Naive thymus-derived CD8-positive, alpha-beta T cell (primary cell): Measurements from ENCODE around the gene LRRTM2. TPM values are rescaled to one million over a fixed set of nuclear protein-coding genes. Genes with fewer than 3 reads are reported as not detected.
"Not testable (repeated sequence)": the region's sequence is repeated elsewhere in the genome, so short reads cannot be mapped to it uniquely, and the experiment has no call there.

Experiments
- ATAC-seq, 2 donors: fragments of 150-1000 bp; cut with Tn5 transposase in 1 of 2; sonication (Bioruptor Pico), chemical (Tn5 transposase) in 1 of 2; 1 replicate in 1 of 2; 2 replicates in 1 of 2; pipeline ENCODE4 v1.10.0; 2021; ENCODE audit warnings: mild to moderate bottlenecking in 2 of 2, moderate library complexity in 2 of 2
- POLR2A ChIA-PET: fragments of 350-600 bp; sonication (Branson Sonifier 250); formaldehyde crosslinking; loops from one replicate; lab custom pipeline; 2021; ENCODE audit warnings: antibody characterized with exemption; lab: Charles Lee
- DNase-seq, 10 donors: peaks; one replicate each; pipeline versions ENCODE4 v3.0.0 to v3.0.0-alpha.2; 2020 to 2022
- H3K27ac Mint-ChIP-seq, 10 donors: one replicate each; pipeline ENCODE4 v1.8.0; 2020 to 2022; ENCODE audit warnings: mild to moderate bottlenecking in 10 of 10, mixed read lengths in 10 of 10, moderate library complexity in 4 of 10, inconsistent platforms in 1 of 10
- H3K27me3 Mint-ChIP-seq, 5 donors: one replicate each; pipeline ENCODE4 v1.8.0; 2021 to 2022; ENCODE audit warnings: mixed read lengths in 5 of 5
- H3K36me3 Mint-ChIP-seq, 3 donors: one replicate each; pipeline ENCODE4 v1.8.0; 2020 to 2022; ENCODE audit warnings: mixed read lengths in 3 of 3, mild to moderate bottlenecking in 2 of 3, inconsistent platforms in 1 of 3
- H3K4me1 Mint-ChIP-seq, 4 donors: one replicate each; pipeline ENCODE4 v1.8.0; 2021 to 2022; ENCODE audit warnings: mixed read lengths in 4 of 4
- H3K4me3 Mint-ChIP-seq, 10 donors: one replicate each; pipeline ENCODE4 v1.8.0; 2020 to 2022; ENCODE audit warnings: mild to moderate bottlenecking in 10 of 10, mixed read lengths in 10 of 10, moderate library complexity in 6 of 10, inconsistent platforms in 1 of 10
- H3K9me3 Mint-ChIP-seq, 9 donors: one replicate each; pipeline ENCODE4 v1.8.0; 2020 to 2022; ENCODE audit warnings: mixed read lengths in 9 of 9, mild to moderate bottlenecking in 3 of 9, inconsistent platforms in 1 of 9, moderate library complexity in 1 of 9
- polyA plus RNA-seq, 3 donors: library from polyadenylated mRNA; unstranded; fragments of 300-500 nt; fragmentation: Illumina TruSeq; gene quantifications; one replicate each; pipeline ENCODE4 v1.2.3, GENCODE V29; 2021
- total RNA-seq, 8 experiments: library from RNA in 2 of 8; stranded (reverse) in 2 of 8; gene quantifications; one replicate each; pipeline ENCODE4 v1.2.3 and lab custom pipeline; 2021 to 2026

Gene LRRTM2
- total and polyA plus RNA-seq, 5 experiments from 2014 or later, result not detected

DNA sequence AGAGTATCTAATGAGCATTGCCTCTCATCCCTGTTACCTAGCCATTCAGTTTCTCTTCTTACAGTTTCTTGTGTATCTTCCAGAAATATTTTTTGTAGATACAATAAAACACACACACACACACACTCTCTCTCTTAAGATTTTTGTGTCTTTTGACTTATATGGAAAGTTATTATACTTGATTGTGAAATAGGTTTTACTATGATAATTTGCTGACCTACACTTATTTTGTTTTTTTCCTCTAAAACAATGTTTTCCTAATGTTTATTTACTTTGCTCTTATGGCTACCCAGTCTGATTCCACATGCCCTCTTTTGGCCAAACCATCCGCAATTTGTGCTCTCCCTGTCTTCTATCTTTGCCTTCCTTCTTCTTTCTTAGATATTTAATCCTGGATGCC lies 25.3 kb downstream of the LRRTM2 start:
- H3K27ac Mint-ChIP-seq, result no peak overlapping the region
- POLR2A ChIA-PET, result no interaction called here

GRCh38 chr5:138849439-138849838 lies 25.7 kb downstream of the LRRTM2 start:
- DNase-seq, result no peak
- H3K4me1 Mint-ChIP-seq, result peaks cover 0 to 18% (median 3%) of the 10 kb centered on the region in 4 donors
- no peak for ATAC-seq
- POLR2A ChIA-PET, result no interaction called here
- no peak overlapping the region for H3K27ac Mint-ChIP-seq
- H3K27me3 Mint-ChIP-seq, result peaks cover 0 to 12% (median 9%) of the 10 kb centered on the region in 5 donors
- H3K4me3 Mint-ChIP-seq, result no peak overlapping the region
- H3K36me3 Mint-ChIP-seq, result no peaks in the 10 kb centered on the region
- H3K9me3 Mint-ChIP-seq, result no peaks in the 10 kb centered on the region

More for the DNA sequence above, 25.3 kb downstream of the LRRTM2 start:
- no peak for DNase-seq
- Mint-ChIP-seq H3K36me3 (no peaks in the 10 kb centered on the region), H3K4me3 (no peak overlapping the region), H3K27me3 (peaks cover 0 to 12% (median 9%) of the 10 kb centered on the region in 5 donors), H3K4me1 (peaks cover 0 to 20% (median 3%) of the 10 kb centered on the region in 4 donors), H3K9me3 (no peaks in the 10 kb centered on the region)
- ATAC-seq, result no peak

- Mint-ChIP-seq H3K36me3 (no peaks in the 10 kb centered on the region), H3K27ac (no peak overlapping the region), H3K27me3 (peaks cover 0 to 11% (median under 1%) of the 10 kb centered on the region in 5 donors), H3K9me3 (no peaks in the 10 kb centered on the region), H3K4me1 (peaks cover 0 to 7% (median 1%) of the 10 kb centered on the region in 4 donors), H3K4me3 (no peak overlapping the region)
- ATAC-seq (no peak), DNase-seq (no peak)
- POLR2A ChIA-PET, result no interaction called here
Observed at GRCh38 chr5:138844812-138845513, 30.2 kb downstream of the LRRTM2 start.

DNA sequence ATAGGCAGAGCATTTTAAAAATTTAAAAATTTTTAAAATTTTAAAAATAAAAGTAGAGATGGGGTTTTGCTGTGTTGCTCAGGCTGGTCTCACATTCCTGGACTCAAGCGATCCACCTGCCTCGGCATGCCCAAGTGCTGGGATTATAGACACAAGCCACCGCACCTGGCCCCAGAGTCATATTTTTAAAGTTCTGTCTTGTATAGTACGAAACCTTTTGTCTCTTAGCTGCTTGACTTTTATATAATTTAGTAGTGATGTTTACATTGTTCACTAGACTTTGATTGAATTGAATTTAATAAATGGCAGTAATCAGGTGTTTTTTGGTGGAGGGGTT lies 31.0 kb downstream of the LRRTM2 start:
- H3K4me1 Mint-ChIP-seq, result peaks cover 0 to 4% (median 1%) of the 10 kb centered on the region in 4 donors

GRCh38 chr5:138843316-138844124 lies 31.6 kb downstream of the LRRTM2 start:
- no peak for DNase-seq
- H3K4me3 Mint-ChIP-seq, result no peak overlapping the region
- no peak for ATAC-seq
- no peaks in the 10 kb centered on the region for H3K36me3 Mint-ChIP-seq
- H3K27me3 Mint-ChIP-seq, result peaks cover 0 to 15% (median 2%) of the 10 kb centered on the region in 5 donors
- H3K4me1 Mint-ChIP-seq, result peaks cover 0 to 4% (median 1%) of the 10 kb centered on the region in 4 donors
- H3K27ac Mint-ChIP-seq, result no peak overlapping the region
- POLR2A ChIA-PET, result no interaction called here
- H3K9me3 Mint-ChIP-seq, result no peaks in the 10 kb centered on the region

More for the DNA sequence above, 31.0 kb downstream of the LRRTM2 start:
- no peak overlapping the region for H3K27ac Mint-ChIP-seq
- H3K4me3 Mint-ChIP-seq, result no peak overlapping the region
- DNase-seq (no peak), ATAC-seq (no peak)
- POLR2A ChIA-PET, result no interaction called here
- no peaks in the 10 kb centered on the region for H3K9me3 Mint-ChIP-seq
- H3K36me3 Mint-ChIP-seq, result no peaks in the 10 kb centered on the region
- H3K27me3 Mint-ChIP-seq, result peaks cover 0 to 15% (median 2%) of the 10 kb centered on the region in 5 donors

DNA sequence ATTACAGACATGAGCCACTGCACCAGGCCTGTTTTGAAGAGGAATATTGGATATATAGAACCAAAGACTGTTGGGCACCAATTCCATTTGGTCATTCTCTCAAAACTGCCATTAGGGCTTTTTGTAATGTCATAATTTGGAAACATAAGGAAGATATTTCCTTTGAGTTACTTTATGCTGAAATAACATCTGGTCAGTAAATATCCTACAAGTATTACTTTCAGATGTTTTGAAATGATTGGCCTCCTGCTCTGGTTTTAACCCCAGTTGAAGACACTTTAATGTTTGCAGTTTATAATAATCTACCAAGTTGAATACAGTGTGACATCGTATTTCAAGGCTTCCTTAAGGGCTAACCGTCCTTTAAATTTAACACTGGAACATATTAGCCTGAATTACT lies 33.6 kb downstream of the LRRTM2 start:
- POLR2A ChIA-PET, result no interaction called here
- Mint-ChIP-seq H3K4me1 (no peaks in the 10 kb centered on the region), H3K4me3 (no peak overlapping the region), H3K27me3 (peaks cover 0 to 15% (median 8%) of the 10 kb centered on the region in 5 donors), H3K27ac (no peak overlapping the region), H3K9me3 (no peaks in the 10 kb centered on the region), H3K36me3 (no peaks in the 10 kb centered on the region)
- no peak for ATAC-seq
- no peak for DNase-seq

GRCh38 chr5:138840103-138840502 lies 35.0 kb downstream of the LRRTM2 start:
- no peaks in the 10 kb centered on the region for H3K36me3 Mint-ChIP-seq
- H3K27me3 Mint-ChIP-seq, result peaks cover 0 to 24% (median 10%) of the 10 kb centered on the region in 5 donors
- no peaks in the 10 kb centered on the region for H3K4me1 Mint-ChIP-seq
- no peaks in the 10 kb centered on the region for H3K9me3 Mint-ChIP-seq
- no peak for ATAC-seq
- no peak overlapping the region for H3K27ac Mint-ChIP-seq
- no peak for DNase-seq
- POLR2A ChIA-PET, result no interaction called here
- H3K4me3 Mint-ChIP-seq, result no peak overlapping the region

GRCh38 chr5:138837160-138837559 lies 38.0 kb downstream of the LRRTM2 start:
- no peaks in the 10 kb centered on the region for H3K4me1 Mint-ChIP-seq
- no peak overlapping the region for H3K27ac Mint-ChIP-seq
- DNase-seq (no peak), ATAC-seq (no peak)
- POLR2A ChIA-PET, result no interaction called here
- no peaks in the 10 kb centered on the region for H3K9me3 Mint-ChIP-seq
- H3K36me3 Mint-ChIP-seq, result no peaks in the 10 kb centered on the region
- no peak overlapping the region for H3K4me3 Mint-ChIP-seq
- peaks cover 0 to 34% (median 9%) of the 10 kb centered on the region in 5 donors for H3K27me3 Mint-ChIP-seq

GRCh38 chr5:138834853-138835252 lies 40.3 kb downstream of the LRRTM2 start:
- POLR2A ChIA-PET, result interaction anchor here (0.5 kb wide), 1 partner anchor 11 kb away, joined by 6 read pairs; no protein-coding TSS in a partner anchor

DNA sequence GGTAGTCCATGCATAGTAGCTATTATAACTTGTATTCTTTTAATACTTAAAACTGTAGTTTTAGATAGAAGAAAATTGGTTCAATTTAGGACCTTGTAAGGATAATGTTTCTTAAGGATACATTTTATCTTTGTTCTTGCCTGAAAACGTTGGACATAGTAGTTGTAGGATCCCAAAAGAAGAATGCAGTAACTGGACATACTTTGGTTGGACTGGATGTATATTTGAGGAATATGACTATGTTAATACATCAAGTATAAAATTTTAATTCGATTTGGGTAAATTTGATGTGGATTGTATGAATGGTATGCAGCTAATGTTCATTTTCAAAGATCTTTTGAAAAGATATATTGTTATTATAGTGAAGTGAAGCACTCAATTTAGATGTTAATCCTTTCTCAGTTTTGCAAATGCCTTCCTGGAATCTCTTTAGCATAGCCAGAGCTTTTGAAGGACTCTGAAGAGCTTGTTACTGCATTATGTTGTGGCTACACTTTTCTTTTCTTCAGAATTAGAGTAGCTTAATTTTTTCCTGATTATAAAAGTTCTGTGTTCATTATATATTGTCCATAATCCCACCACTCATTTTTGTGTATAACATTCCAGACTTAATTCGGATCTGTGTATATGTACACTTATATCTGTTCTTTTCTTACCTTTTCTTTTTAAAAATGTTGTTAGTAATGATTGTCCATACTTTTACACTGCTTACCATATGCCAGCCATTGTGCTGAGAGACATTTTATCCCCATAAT lies 41.2 kb downstream of the LRRTM2 start:
- H3K4me3 Mint-ChIP-seq, result no peak overlapping the region
- no peaks in the 10 kb centered on the region for H3K36me3 Mint-ChIP-seq
- no peaks in the 10 kb centered on the region for H3K9me3 Mint-ChIP-seq
- ATAC-seq (no peak), DNase-seq (no peak)
- POLR2A ChIA-PET, result no interaction called here
- H3K4me1 Mint-ChIP-seq, result no peaks in the 10 kb centered on the region
- peaks cover 0 to 34% (median 10%) of the 10 kb centered on the region in 5 donors for H3K27me3 Mint-ChIP-seq
- no peak overlapping the region for H3K27ac Mint-ChIP-seq

More at GRCh38 chr5:138834853-138835252, 40.3 kb downstream of the LRRTM2 start:
- not testable (repeated sequence) for H3K4me1 Mint-ChIP-seq, H3K36me3 Mint-ChIP-seq, ATAC-seq, H3K27ac Mint-ChIP-seq, H3K9me3 Mint-ChIP-seq, H3K4me3 Mint-ChIP-seq, DNase-seq
- peaks cover 0 to 34% (median 10%) of the 10 kb centered on the region in 5 donors for H3K27me3 Mint-ChIP-seq

DNA sequence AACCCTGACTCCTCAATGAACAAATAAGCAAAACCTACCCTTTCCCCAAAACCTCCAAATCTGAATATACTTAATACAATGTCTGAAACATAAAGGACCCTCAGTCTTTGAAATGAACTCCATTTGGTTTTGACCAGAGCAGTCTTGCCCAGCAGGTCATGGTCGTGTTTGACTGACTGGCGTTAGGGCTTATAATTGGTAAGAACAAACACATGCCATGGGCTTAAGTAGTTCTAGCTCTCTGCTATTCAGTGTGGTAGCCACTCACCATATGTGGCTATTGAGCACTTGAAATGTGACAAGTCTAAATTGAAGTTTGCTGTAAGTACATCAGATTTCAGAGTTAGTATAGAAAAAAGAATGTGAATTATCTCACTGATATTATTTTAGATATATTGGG lies 42.1 kb downstream of the LRRTM2 start:
- no peaks in the 10 kb centered on the region for H3K36me3 Mint-ChIP-seq
- peak overlapping the region in 1 of 10 donors; percentile 39 for H3K27ac Mint-ChIP-seq
- no peak for ATAC-seq
- DNase-seq, result no peak
- H3K27me3 Mint-ChIP-seq, result peaks cover 0 to 32% (median 14%) of the 10 kb centered on the region in 5 donors
- H3K4me3 Mint-ChIP-seq, result no peak overlapping the region
- no peaks in the 10 kb centered on the region for H3K4me1 Mint-ChIP-seq
- no peaks in the 10 kb centered on the region for H3K9me3 Mint-ChIP-seq
- POLR2A ChIA-PET, result no interaction called here

GRCh38 chr5:138832218-138832617 lies 42.9 kb downstream of the LRRTM2 start:
- DNase-seq (no peak), ATAC-seq (no peak)
- no peaks in the 10 kb centered on the region for H3K4me1 Mint-ChIP-seq
- no peak overlapping the region for H3K27ac Mint-ChIP-seq
- H3K9me3 Mint-ChIP-seq, result no peaks in the 10 kb centered on the region
- POLR2A ChIA-PET, result no interaction called here
- H3K36me3 Mint-ChIP-seq, result no peaks in the 10 kb centered on the region
- H3K27me3 Mint-ChIP-seq, result peaks cover 0 to 28% (median 13%) of the 10 kb centered on the region in 5 donors
- no peak overlapping the region for H3K4me3 Mint-ChIP-seq
